H1 (cell line): ENCODE data around the gene TSC1. TPM values are rescaled to one million over a fixed set of nuclear protein-coding genes. Genes with fewer than 3 reads are reported as not detected.

ENCODE experiments used
- CTCF ChIA-PET: fragments of 300-600 bp; sonication (Branson Sonifier 250); formaldehyde crosslinking; loops from one replicate; lab custom pipeline; 2021; ENCODE audit not compliant: partially characterized antibody; lab: Charles Lee
- POLR2A ChIA-PET: fragments of 300-600 bp; sonication (Branson Sonifier 250); formaldehyde crosslinking; loops from one replicate; lab custom pipeline; 2021; ENCODE audit warnings: inconsistent platforms; ENCODE audit not compliant: partially characterized antibody; lab: Charles Lee
- DNase-seq, 2 experiments: peaks; one replicate each; pipeline versions ENCODE4 v3.0.0 to v3.0.0-alpha.2; 2010 to 2022; ENCODE audit warnings: low spot score in 2 of 2, low read depth in 1 of 2, mixed read lengths in 1 of 2
- FAIRE-seq: peaks from 2 replicates; lab custom pipeline; 2011; peaks lifted over from hg19 to GRCh38; lab: Jason Lieb, UNC
- H2AFZ ChIP-seq: 2 replicates; pipeline ENCODE4 v1.8.1; 2012; ENCODE audit warnings: low read length, inconsistent platforms
- H2AK5ac ChIP-seq: 2 replicates; pipeline ENCODE4 v1.6.1; 2013; ENCODE audit warnings: low read depth, low read length
- H2BK120ac ChIP-seq: replicated peaks from 2 replicates; pipeline ENCODE3; 2013; ENCODE audit warnings: low read depth, low read length, inconsistent platforms
- H2BK12ac ChIP-seq: 2 replicates; pipeline ENCODE4 v1.6.1; 2013; ENCODE audit warnings: low read depth, low read length
- H2BK15ac ChIP-seq: 2 replicates; pipeline ENCODE4 v1.6.1; 2013; ENCODE audit warnings: low read length
- H2BK20ac ChIP-seq: 2 replicates; pipeline ENCODE4 v1.6.1; 2013; ENCODE audit warnings: low read length
- H2BK5ac ChIP-seq: 2 replicates; pipeline ENCODE4 v1.6.1; 2013; ENCODE audit warnings: low read depth, low read length
- H3K14ac ChIP-seq: 2 replicates; pipeline ENCODE4 v1.6.1; 2013; ENCODE audit warnings: inconsistent platforms; ENCODE audit not compliant: insufficient read length
- H3K18ac ChIP-seq: 2 replicates; pipeline ENCODE4 v1.6.1; 2013; ENCODE audit warnings: low read length; ENCODE audit errors: extremely low read depth
- H3K23ac ChIP-seq: 2 replicates; pipeline ENCODE4 v1.6.1; 2013; ENCODE audit warnings: inconsistent platforms; ENCODE audit not compliant: insufficient read length
- H3K23me2 ChIP-seq: 2 replicates; pipeline ENCODE4 v1.6.1; 2013; ENCODE audit warnings: low read depth, low read length
- H3K27ac ChIP-seq: 2 replicates; pipeline ENCODE4 v1.6.1; 2011; ENCODE audit warnings: low read depth, low read length, inconsistent platforms
- H3K27me3 ChIP-seq, 4 experiments: replicated peaks in 1 of 4; 1 replicate in 1 of 4; 2 replicates in 3 of 4; pipeline versions ENCODE4 v1.6.1 to v1.8.1; 2011 to 2013; ENCODE audit warnings: low read length in 3 of 4, mild to moderate bottlenecking in 3 of 4, inconsistent platforms in 2 of 4, mixed read lengths in 2 of 4, moderate library complexity in 1 of 4; ENCODE audit not compliant: control insufficient read depth in 3 of 4, insufficient read depth in 3 of 4; ENCODE audit errors: extremely low read depth in 1 of 4
- H3K36me3 ChIP-seq, 4 experiments: 2 replicates each; pipeline versions ENCODE4 v1.6.1 to v1.8.1; 2011 to 2013; ENCODE audit warnings: mild to moderate bottlenecking in 4 of 4, low read length in 3 of 4, moderate library complexity in 2 of 4, control low read depth in 1 of 4, inconsistent platforms in 1 of 4; ENCODE audit not compliant: insufficient read depth in 4 of 4, control insufficient read depth in 2 of 4
- H3K4ac ChIP-seq: replicated peaks from 2 replicates; pipeline ENCODE3; 2013; ENCODE audit warnings: low read length, low read depth, mixed read lengths, inconsistent platforms; ENCODE audit not compliant: insufficient read length
- H3K4me1 ChIP-seq, 4 experiments: replicated peaks in 1 of 4; 1 replicate in 1 of 4; 2 replicates in 3 of 4; pipeline versions ENCODE4 v1.6.1 to v1.8.1; 2011 to 2013; ENCODE audit warnings: low read length in 3 of 4, inconsistent platforms in 2 of 4, mixed read lengths in 1 of 4; ENCODE audit not compliant: insufficient read depth in 4 of 4, control insufficient read depth in 3 of 4
- H3K4me2 ChIP-seq, 2 experiments: 2 replicates each; pipeline versions ENCODE4 v1.6.1 to v1.8.1; 2011 to 2013; ENCODE audit warnings: low read depth in 2 of 2, low read length in 2 of 2, control low read depth in 1 of 2, inconsistent platforms in 1 of 2, mild to moderate bottlenecking in 1 of 2; ENCODE audit not compliant: insufficient read depth in 1 of 2
- H3K4me3 ChIP-seq, 4 experiments: fragments of 200-600, 300-600 bp in 1 of 4; sonication (generic), shearing (Covaris generic), sonication (Bioruptor Twin) in 1 of 4; 2 replicates each; pipeline versions ENCODE4 v1.5.1 to v1.8.1; 2011 to 2016; ENCODE audit warnings: low read length in 4 of 4, low read depth in 3 of 4, control low read depth in 2 of 4, inconsistent platforms in 2 of 4, mild to moderate bottlenecking in 2 of 4, mixed read lengths in 1 of 4, moderate library complexity in 1 of 4; ENCODE audit not compliant: insufficient read depth in 2 of 4; ENCODE audit errors: extremely low read depth in 1 of 4
- H3K56ac ChIP-seq: replicated peaks from 2 replicates; pipeline ENCODE3; 2013; ENCODE audit warnings: low read depth, mild to moderate bottlenecking, mixed read lengths, low read length, inconsistent platforms; ENCODE audit not compliant: insufficient read length
- H3K79me1 ChIP-seq: 2 replicates; pipeline ENCODE4 v1.6.1; 2013; ENCODE audit warnings: low read depth, low read length, control low read depth
- H3K79me2 ChIP-seq, 2 experiments: 2 replicates each; pipeline versions ENCODE4 v1.6.1 to v1.8.1; 2012 to 2013; ENCODE audit warnings: low read length in 2 of 2, mild to moderate bottlenecking in 2 of 2, inconsistent platforms in 1 of 2; ENCODE audit not compliant: insufficient read depth in 2 of 2, control insufficient read depth in 1 of 2
- H3K9ac ChIP-seq, 4 experiments: replicated peaks in 1 of 4; 1 replicate in 1 of 4; 2 replicates in 3 of 4; pipeline versions ENCODE4 v1.6.1 to v1.8.1; 2011 to 2013; ENCODE audit warnings: low read depth in 3 of 4, low read length in 3 of 4, control low read depth in 2 of 4, mild to moderate bottlenecking in 2 of 4, moderate library complexity in 2 of 4, inconsistent platforms in 1 of 4; ENCODE audit errors: extremely low read depth in 1 of 4
- H3K9me3 ChIP-seq, 2 experiments: 2 replicates each; pipeline versions ENCODE4 v1.6.1 to v1.8.1; 2012 to 2013; ENCODE audit warnings: mild to moderate bottlenecking in 2 of 2, moderate library complexity in 2 of 2, control low read depth in 1 of 2, inconsistent platforms in 1 of 2, low read depth in 1 of 2, low read length in 1 of 2, mixed read lengths in 1 of 2; ENCODE audit not compliant: insufficient read depth in 2 of 2
- H4K20me1 ChIP-seq, 2 experiments: replicated peaks in 1 of 2; 2 replicates each; pipeline versions ENCODE3 to v1.8.1; 2011 to 2013; ENCODE audit warnings: inconsistent platforms in 2 of 2, low read length in 2 of 2, mild to moderate bottlenecking in 1 of 2; ENCODE audit not compliant: insufficient read depth in 2 of 2, control insufficient read depth in 1 of 2
- H4K5ac ChIP-seq: 2 replicates; pipeline ENCODE4 v1.6.1; 2013; ENCODE audit warnings: low read length, low read depth, mixed read lengths, inconsistent platforms; ENCODE audit not compliant: insufficient read length
- H4K8ac ChIP-seq: 2 replicates; pipeline ENCODE4 v1.8.0; 2013; ENCODE audit warnings: mild to moderate bottlenecking, moderate library complexity, low read length, inconsistent platforms; ENCODE audit not compliant: insufficient read depth; ENCODE audit errors: extremely low read depth
- H4K91ac ChIP-seq: replicated peaks from 2 replicates; pipeline ENCODE3; 2013; ENCODE audit warnings: low read length, mixed read lengths, inconsistent platforms; ENCODE audit not compliant: insufficient read length
- CEBPB ChIP-seq: IDR thresholded peaks from 2 replicates; pipeline ENCODE4 v1.6.1; 2012; ENCODE audit warnings: low read depth, low read length
- EP300 ChIP-seq, 2 experiments: IDR thresholded peaks; 1 replicate in 1 of 2; 2 replicates in 1 of 2; pipeline ENCODE4 v1.6.1; 2011 to 2012; ENCODE audit warnings: low read depth in 2 of 2, low read length in 2 of 2, mild to moderate bottlenecking in 2 of 2, borderline replicate concordance in 1 of 2, inconsistent platforms in 1 of 2, moderate library complexity in 1 of 2
- JUND ChIP-seq: IDR thresholded peaks from 2 replicates; pipeline ENCODE4 v1.6.1; 2011; ENCODE audit warnings: mild to moderate bottlenecking, improper control_type of control experiment, low read length
- RBBP5 ChIP-seq: IDR thresholded peaks from 2 replicates; pipeline ENCODE4 v1.7.1; 2012; ENCODE audit warnings: low read depth, mild to moderate bottlenecking, inconsistent platforms, low read length, moderate library complexity, borderline replicate concordance
- RFX5 ChIP-seq: IDR thresholded peaks from 2 replicates; pipeline ENCODE4 v1.6.1; 2011; ENCODE audit warnings: low read depth, low read length, improper control_type of control experiment, borderline replicate concordance
- RXRA ChIP-seq: IDR thresholded peaks from 2 replicates; pipeline ENCODE4 v1.6.1; 2011; ENCODE audit warnings: low read depth, mild to moderate bottlenecking, low read length, moderate library complexity; ENCODE audit not compliant: insufficient read depth
- SIN3A ChIP-seq, 2 experiments: IDR thresholded peaks in 1 of 2; conservative IDR thresholded peaks in 1 of 2; 2 replicates each; pipeline ENCODE4 v1.6.1; 2011 to 2012; ENCODE audit warnings: low read length in 2 of 2, improper control_type of control experiment in 1 of 2, low read depth in 1 of 2, mild to moderate bottlenecking in 1 of 2
- SUZ12 ChIP-seq: fragments of 200-600 bp; sonication (generic); IDR thresholded peaks from 2 replicates; pipeline ENCODE4 v1.6.1; 2012; ENCODE audit warnings: mild to moderate bottlenecking, inconsistent platforms, low read length, moderate library complexity, mixed read lengths
- TEAD4 ChIP-seq: IDR thresholded peaks from 2 replicates; pipeline ENCODE4 v1.6.1; 2012; ENCODE audit warnings: low read depth, low read length, inconsistent platforms, mixed read lengths
- ZNF274 ChIP-seq: IDR thresholded peaks from 2 replicates; pipeline ENCODE4 v1.7.0; 2012; ENCODE audit warnings: low read length, borderline replicate concordance; ENCODE audit errors: extremely low read depth
- WGBS, 2 experiments: shearing (Covaris generic) in 1 of 2; methylation state at CpG; one replicate each; pipeline versions ENCODE4 v1.1.6 to v1.1.7; 2013 to 2015; ENCODE audit warnings: low lambda C conversion rate in 2 of 2, mixed read lengths in 2 of 2, inconsistent platforms in 1 of 2, low coverage in 1 of 2, missing lambda C conversion rate in 1 of 2; ENCODE audit not compliant: insufficient replicate concordance in 2 of 2, insufficient coverage in 1 of 2, insufficient read length in 1 of 2; ENCODE audit errors: extremely low coverage in 1 of 2, missing lambda C conversion rate in 1 of 2; 5-methylcytosine and 5-hydroxymethylcytosine counted together
- polyA plus RNA-seq, 7 experiments: library from polyadenylated mRNA; depleted of rRNA in 3 of 7; stranded (reverse) in 5 of 7; unstranded in 2 of 7; fragments of >200 nt in 5 of 7; fragments of 200-250 nt in 2 of 7; gene quantifications; 1 replicate in 5 of 7; 2 replicates in 1 of 7; 4 replicates in 1 of 7; pipeline versions ENCODE4 v1.2.1 to v1.2.3, GENCODE V29; 2011 to 2013; ENCODE audit warnings: missing spikeins in 2 of 7, mixed read lengths in 2 of 7
- total RNA-seq: library from RNA; stranded (reverse); fragmentation: NEBNext Ultra II Directional; extraction: Animal tissue kit (Norgen Biotek cat#: 25700); gene quantifications from 2 replicates; pipeline ENCODE4 v1.2.1, GENCODE V29; 2021
- TF ChIP-seq, protein P1 (sequence below): IDR thresholded peaks from 2 replicates; pipeline ENCODE4 v1.6.1; 2012; ENCODE audit warnings: inconsistent platforms

TSC1 gene
- total and polyA plus RNA-seq, 2 of the 8 experiments (the other 6 are each of a cell fraction or from before 2014, with no cell fraction given), result 37.2 to 46.0 TPM

DNA sequence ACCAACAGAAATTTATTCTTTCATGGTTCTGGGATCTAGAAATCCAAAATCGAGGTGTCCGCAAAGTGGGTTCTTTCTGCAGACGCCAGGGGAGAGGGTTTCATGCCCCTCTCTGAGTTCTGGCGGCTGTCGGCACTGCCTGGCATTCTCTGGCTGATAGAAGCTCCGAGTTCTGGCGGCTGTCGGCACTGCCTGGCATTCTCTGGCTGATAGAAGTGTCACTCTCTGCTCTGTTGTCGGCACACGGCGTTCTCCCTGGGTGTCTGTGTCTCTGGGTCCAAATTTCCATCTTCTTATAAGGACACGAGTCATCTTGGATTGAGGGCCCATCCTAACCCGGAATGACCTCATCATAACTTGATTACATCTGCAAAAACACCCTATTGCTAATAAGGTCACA lies 41.7 kb upstream of the TSC1 start:
- Histone ChIP-seq H3K4me3 (no peak overlapping the region), H3K9ac (no peak overlapping the region), H2BK20ac (no peak overlapping the region), H2AFZ (no peak overlapping the region), H4K20me1 (no peaks in the 10 kb centered on the region), H3K27ac (no peak overlapping the region), H3K56ac (no peak overlapping the region), H3K4ac (no peak overlapping the region), H4K5ac (no peak overlapping the region), H3K4me1 (no peaks in the 10 kb centered on the region; a peak in 1 of 7 replicates), H3K14ac (no peak overlapping the region), H3K23me2 (no peaks in the 10 kb centered on the region), H3K23ac (no peak overlapping the region), H3K4me2 (no peak overlapping the region), H4K91ac (no peak overlapping the region), H2BK120ac (no peak overlapping the region), H2AK5ac (no peak overlapping the region), H3K79me2 (no peaks in the 10 kb centered on the region), H4K8ac (no peak overlapping the region), H2BK15ac (no peak overlapping the region), H2BK12ac (no peak overlapping the region), H2BK5ac (no peak overlapping the region), H3K27me3 (peaks cover 0 to 5% (median 1%) of the 10 kb centered on the region in 4 experiments; a peak in 2 of 7 replicates), H3K36me3 (no peaks in the 10 kb centered on the region), H3K9me3 (no peaks in the 10 kb centered on the region), H3K18ac (no peak overlapping the region), H3K79me1 (no peaks in the 10 kb centered on the region)
- CTCF ChIA-PET, result interaction anchor here (0.9 to 3.0 kb wide), 5 partner anchors 19 to 84 kb away, joined by 3 to 10 read pairs (median 3); no protein-coding TSS in a partner anchor
- POLR2A ChIA-PET, result no interaction called here
- FAIRE-seq (no peak), DNase-seq (no peak)
- 87% methylated on average over 13 of the region's 13 CpGs; no CpG with 5 or more reads in 1 of the 2 experiments for WGBS, 2 experiments
- TF ChIP-seq SIN3A (conservative IDR thresholded peaks at IDR 0.05 in 1 of 2, IDR thresholded peaks at IDR 0.05 in 1 of 2; ENCODE audit: low read depth in 1 of 2, low read length in 2 of 2) (no peak), EP300 (IDR thresholded peaks at IDR 0.05; ENCODE audit: borderline replicate concordance in 1 of 2, low read depth in 2 of 2, low read length in 2 of 2) (no peak), CEBPB (no peak), SUZ12 (no peak), RXRA (no peak), TEAD4 (no peak), RFX5 (no peak), JUND (no peak), RBBP5 (no peak), ZNF274 (no peak)
- TF ChIP-seq, protein P1, sequence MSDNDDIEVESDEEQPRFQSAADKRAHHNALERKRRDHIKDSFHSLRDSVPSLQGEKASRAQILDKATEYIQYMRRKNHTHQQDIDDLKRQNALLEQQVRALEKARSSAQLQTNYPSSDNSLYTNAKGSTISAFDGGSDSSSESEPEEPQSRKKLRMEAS, result no peak
